GM18526 (cell line): ENCODE measurements around the gene HMG20B.

Experiments
- POLR2A ChIP-seq: IDR thresholded peaks from 3 replicates; pipeline ENCODE4 v1.6.1; 2011; ENCODE audit not compliant: insufficient read length; ENCODE audit errors: extremely low read depth

Gene HMG20B

GRCh38 chr19:3606174-3606689 lies 33.5 kb downstream of the HMG20B start:
- TF ChIP-seq POLR2A, result no peak

DNA sequence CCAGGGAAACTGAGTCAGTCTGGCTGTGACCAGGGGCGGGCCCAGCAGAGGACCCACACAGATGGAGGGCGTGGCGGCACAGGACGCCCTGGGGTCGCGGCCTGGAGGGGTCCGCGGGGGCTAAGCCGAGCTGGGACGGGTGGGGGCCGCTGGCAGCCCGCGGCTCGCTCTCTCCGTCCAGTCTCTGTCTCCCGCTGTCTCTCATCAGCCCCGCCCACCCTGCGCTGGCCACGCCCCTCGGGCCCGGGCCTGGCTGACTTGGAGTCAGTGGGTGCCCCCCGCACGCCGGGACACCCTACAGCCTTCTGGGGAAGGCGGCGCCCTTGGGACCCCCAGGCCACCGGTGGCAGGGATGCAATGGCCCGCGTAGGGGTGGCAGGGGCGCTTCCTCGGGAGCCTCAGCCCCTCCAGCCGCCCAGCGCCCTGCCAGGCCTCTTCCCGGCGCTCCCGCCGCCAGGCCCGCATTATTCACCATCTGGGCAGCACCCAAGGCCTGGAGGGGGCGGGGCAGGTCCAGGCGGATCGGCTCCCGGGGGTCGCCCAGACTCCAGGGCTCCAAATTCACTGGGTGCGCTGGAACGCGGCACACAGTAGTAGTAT lies 34.0 kb downstream of the HMG20B start, which contains the start of gene TBXA2R:
TSS of gene TBXA2R (minus strand) at position 186 of the 600 bp plus-strand sequence. CDS start 6,241 bp downstream, outside the sequence.
- no peak for TF ChIP-seq POLR2A

DNA sequence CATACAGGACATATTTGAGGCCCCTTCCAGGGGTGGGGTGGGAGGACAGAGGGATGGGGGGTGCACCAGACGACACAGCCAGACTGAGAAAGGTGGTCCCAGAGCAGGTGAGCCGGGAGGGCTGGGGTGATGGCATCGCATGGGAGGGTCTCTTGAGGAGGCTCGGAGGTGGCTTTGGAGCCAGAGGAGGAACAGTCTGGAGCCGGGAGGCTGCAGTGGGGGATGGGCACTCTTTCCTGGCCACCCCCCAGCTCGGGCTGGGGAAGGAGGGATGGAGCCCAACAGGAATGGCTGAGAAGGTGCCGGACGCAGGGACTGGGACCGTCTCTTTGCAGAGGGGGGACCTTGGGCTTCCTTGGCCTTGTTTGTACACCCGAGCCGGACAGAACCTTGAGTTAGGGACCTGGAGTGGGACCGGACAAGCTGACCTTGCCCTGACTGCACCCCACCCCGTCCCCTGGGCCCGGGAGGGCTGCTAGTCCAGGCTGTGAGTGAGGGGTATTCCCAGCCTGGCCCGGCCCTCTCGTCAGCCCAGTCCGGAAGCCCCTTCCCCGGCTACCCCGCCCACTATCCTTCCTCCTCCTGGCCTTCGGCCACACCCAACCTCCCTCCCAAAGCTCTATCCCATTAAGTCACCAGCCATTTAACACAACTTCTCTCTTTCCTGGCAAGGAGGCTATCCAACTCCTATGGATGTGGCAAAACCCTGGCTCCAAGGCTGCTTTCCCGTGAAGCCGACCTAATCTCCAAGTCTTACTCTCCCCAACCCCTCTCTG lies 34.7 kb downstream of the HMG20B start:
- no peak for TF ChIP-seq POLR2A

DNA sequence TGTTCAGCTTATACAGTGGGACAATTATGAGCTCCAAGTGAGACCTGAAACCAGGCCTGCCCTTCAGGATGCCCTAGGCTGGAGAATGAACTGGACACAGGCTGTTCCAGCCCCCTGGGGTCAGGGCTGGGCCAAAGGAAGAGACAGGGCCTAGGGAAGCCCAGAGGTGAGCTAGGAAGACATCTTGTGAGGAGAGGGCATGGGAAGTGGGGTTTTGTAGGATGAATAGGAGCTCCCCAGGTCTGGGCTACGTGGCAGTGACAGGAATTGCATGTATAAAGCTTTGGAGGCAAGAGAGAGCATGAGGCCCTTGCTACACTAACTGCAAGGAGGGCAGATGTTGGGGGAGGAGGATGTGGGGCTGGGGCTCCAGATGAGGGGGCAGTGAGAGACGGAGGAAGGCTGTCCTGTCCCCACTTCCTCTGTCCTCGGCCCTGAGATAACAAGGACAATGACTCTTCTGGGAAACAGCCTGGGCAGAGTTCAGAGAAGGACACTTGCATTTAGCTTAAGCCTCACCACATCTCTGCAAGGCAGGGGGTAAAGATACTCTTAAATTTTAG lies 35.4 kb downstream of the HMG20B start:
- TF ChIP-seq POLR2A, result no peak

- no peak for TF ChIP-seq POLR2A
Measured at GRCh38 chr19:3608750-3609322, 36.1 kb downstream of the HMG20B start.

GRCh38 chr19:3609779-3610719 lies 37.3 kb downstream of the HMG20B start:
- TF ChIP-seq POLR2A, result no peak

DNA sequence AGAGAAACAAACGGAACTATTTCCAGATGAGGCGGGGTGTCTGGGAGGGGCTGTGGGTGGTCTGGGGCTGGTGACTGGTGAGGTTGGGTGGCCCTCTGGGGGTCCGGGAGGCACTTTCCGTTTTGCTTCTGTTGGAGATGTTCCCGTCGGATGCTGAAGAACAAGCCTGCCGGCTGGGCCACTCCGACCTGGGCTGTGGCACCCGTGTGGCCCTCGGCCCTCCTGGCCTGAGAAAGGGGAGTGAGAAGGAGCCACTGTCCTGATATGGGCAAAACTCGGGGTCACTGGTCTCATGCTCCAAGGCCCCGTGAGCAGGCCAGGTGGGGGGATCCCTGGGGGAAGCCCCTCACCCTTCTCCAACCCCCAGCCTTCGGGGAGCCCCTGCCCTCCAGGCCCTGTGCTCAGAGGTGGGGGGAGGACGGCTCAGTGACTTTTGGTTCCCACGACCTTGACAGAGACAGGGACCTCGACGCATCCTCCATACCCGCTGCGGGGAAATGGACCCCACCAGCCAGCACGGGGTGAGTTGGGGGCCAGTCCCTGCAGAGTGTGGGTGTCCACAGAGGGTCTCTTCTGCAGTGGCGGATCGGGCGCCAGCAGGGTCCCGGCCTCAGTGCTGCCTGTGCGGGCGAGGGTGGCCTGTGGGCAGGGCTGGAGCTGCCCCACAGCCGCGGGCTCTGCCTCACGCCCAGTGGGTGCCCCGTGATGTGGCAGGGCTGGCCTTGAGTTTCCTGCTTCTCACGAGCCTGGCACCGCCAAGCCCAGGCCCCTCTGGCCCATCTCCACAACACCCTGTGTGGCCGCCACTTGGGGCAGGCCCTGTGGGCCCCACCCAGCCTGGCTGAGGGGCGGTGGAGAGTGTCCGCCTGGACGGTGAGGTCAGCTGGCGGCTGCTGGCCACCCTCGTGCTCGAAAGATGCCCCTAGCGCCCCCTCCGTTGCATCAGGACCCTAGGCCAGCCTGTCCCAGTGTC lies 38.3 kb downstream of the HMG20B start:
- no peak for TF ChIP-seq POLR2A

- no peak for TF ChIP-seq POLR2A
Measured at GRCh38 chr19:3611841-3612240, 39.1 kb downstream of the HMG20B start.

DNA sequence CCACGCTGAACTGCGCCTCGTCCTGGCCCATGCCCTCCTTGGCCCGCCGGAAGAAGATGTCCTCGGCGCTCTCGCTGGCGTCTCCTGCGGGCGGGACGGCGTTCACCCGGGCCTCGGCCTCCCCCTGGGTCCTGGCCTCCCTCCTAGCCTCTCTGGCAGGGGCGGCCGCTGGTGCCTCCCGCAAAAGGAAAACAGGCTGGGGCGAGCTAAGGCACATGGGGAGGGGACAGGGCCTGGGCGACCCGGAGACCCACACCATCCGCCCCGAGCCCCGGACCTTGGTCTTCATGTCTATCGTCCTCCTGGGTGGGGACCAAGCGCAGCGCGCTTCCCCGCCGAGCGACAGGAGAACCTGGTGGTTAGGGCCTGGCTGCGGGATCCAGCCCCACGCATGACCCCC lies 39.6 kb downstream of the HMG20B start:
- TF ChIP-seq POLR2A, result no peak

DNA sequence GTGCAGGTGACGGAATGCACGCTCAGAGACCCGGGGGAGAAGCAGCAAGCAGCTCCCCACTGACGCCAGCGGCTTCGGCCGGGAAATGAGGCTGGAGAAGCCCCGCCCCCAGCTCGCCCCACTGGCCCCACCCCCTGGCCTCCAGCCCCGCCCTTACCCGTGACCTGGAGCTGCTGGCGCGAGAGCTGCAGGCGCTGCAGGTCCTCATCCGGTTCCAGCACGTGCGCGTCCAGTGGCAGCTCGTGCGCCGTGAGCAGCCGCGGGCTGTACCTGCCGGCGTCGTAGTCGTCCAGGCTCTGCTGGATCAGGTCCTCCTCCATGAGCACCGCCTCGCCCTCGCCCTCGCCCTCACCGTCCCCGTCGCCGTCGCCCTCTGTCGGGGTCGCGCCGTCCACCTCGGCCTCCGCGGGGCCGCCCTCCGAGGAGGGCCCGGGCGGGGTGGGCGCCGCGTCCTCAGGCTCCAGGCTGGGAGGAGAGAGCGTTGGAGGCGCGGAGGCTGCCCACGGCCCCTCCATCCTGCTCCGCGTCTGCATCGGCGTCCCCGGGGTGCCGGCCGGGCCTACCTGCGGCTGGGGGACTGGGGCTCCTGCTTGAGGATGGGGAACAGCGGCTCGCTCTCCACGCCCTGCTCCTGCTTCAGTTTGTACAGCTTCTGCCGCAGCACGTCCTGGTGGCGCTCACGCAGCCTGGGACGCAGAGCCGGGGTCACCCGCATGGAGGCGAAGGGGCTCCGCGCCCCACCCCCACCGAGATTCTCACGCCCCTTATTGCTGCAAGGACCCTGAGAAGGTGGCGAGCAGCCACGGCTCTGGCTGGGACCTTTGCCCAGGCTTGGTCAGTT lies 40.4 kb downstream of the HMG20B start:
- TF ChIP-seq POLR2A, result no peak

- TF ChIP-seq POLR2A, result no peak
Measured at GRCh38 chr19:3613818-3614661, 41.3 kb downstream of the HMG20B start.
